ENCODE results near the gene CKS2.

GRCh38 chr9:89361031-89361430 is 50.0 kb downstream of the CKS2 start:
- no peak for TF ChIP-seq HDGF (IDR thresholded peaks at IDR 0.05; ENCODE audit: borderline replicate concordance)
- TF ChIP-seq SUZ12 (IDR thresholded peaks at IDR 0.05), result no peak
- no peak for TF ChIP-seq ELF4 (IDR thresholded peaks at IDR 0.05)

Data from HEK293T (cell line).